Panc1 (cell line): ENCODE data around the gene HOXB3. TPM values are rescaled to one million over a fixed set of nuclear protein-coding genes. Genes with fewer than 3 reads are reported as not detected.

Experiments
- ATAC-seq: fragments of 200-7000 bp; cut with Tn5 transposase; 2 replicates; pipeline ENCODE4 v1.9.1; 2020; ENCODE audit warnings: mild to moderate bottlenecking, moderate library complexity
- BruUV-seq: library from RNA; stranded (reverse); fragments of 400-500 nt; replicated peaks from 2 replicates; lab custom pipeline; 2021; lab: Mats Ljungman, UMichigan
- CTCF ChIA-PET: fragments of 300-600 bp; sonication (Branson Sonifier 250); formaldehyde crosslinking; loops from one replicate; lab custom pipeline; 2022; ENCODE audit warnings: antibody characterized with exemption; lab: Charles Lee
- POLR2A ChIA-PET: fragments of 300-600 bp; sonication (Branson Sonifier 250); formaldehyde crosslinking; loops from one replicate; lab custom pipeline; 2022; ENCODE audit warnings: antibody characterized with exemption; lab: Charles Lee
- DNase-seq: peaks from one replicate; pipeline ENCODE4 v3.0.0-alpha.2; 2010; ENCODE audit warnings: low read depth, low spot score
- H3K27ac ChIP-seq: 2 replicates; pipeline ENCODE4 v1.5.1; 2011; ENCODE audit warnings: mild to moderate bottlenecking, low read length, inconsistent platforms
- H3K27me3 ChIP-seq: fragments of 200-500 bp; sonication (Bioruptor generic); 2 replicates; pipeline ENCODE4 v1.6.0; 2014; ENCODE audit warnings: low read length, inconsistent platforms; ENCODE audit not compliant: control insufficient read depth, insufficient read depth
- H3K36me3 ChIP-seq: fragments of 200-500 bp; sonication (Bioruptor generic); 2 replicates; pipeline ENCODE4 v1.5.1; 2014; ENCODE audit warnings: inconsistent platforms, mild to moderate bottlenecking, low read length, moderate library complexity; ENCODE audit not compliant: control insufficient read depth, insufficient read depth
- H3K4me1 ChIP-seq: 2 replicates; pipeline ENCODE4 v1.5.1; 2011; ENCODE audit warnings: inconsistent platforms, mild to moderate bottlenecking, low read length, moderate library complexity; ENCODE audit not compliant: control insufficient read depth, insufficient read depth
- H3K4me3 ChIP-seq, 2 experiments: 2 replicates each; pipeline ENCODE4 v1.5.1; 2011 to 2012; ENCODE audit warnings: low read depth in 2 of 2, low read length in 2 of 2, mild to moderate bottlenecking in 2 of 2, inconsistent platforms in 1 of 2, moderate library complexity in 1 of 2
- H3K9me3 ChIP-seq: fragments of 200-500 bp; sonication (Bioruptor generic); 2 replicates; pipeline ENCODE4 v1.5.1; 2014; ENCODE audit warnings: low read depth, mild to moderate bottlenecking, inconsistent platforms, low read length, moderate library complexity; ENCODE audit not compliant: control insufficient read depth, insufficient read depth
- POLR2AphosphoS5 ChIP-seq: IDR thresholded peaks from 2 replicates; pipeline ENCODE4 v1.6.1; 2012; ENCODE audit warnings: mild to moderate bottlenecking, low read depth, low read length, moderate library complexity
- SIN3A ChIP-seq: IDR thresholded peaks from 2 replicates; pipeline ENCODE4 v1.6.1; 2012; ENCODE audit warnings: low read depth, mild to moderate bottlenecking, low read length, moderate library complexity, borderline replicate concordance; ENCODE audit not compliant: insufficient read depth
- TCF7L2 ChIP-seq: IDR thresholded peaks from 2 replicates; pipeline ENCODE4 v1.6.1; 2011; ENCODE audit warnings: mild to moderate bottlenecking, low read depth, low read length, inconsistent platforms
- in situ Hi-C: cut with HindIII; loops from 2 replicates; pipeline ENCODE4 v1.10.0; 2016; ENCODE audit warnings: low sequenced_read_pairs, low pct_unique_long_range_greater_than_20kb
- intact Hi-C: fragments of 100-400 bp; cut with micrococcal nuclease; formaldehyde crosslinking; loops from one replicate; pipeline ENCODE4 v1.10.0; 2022; ENCODE audit not compliant: unreplicated experiment
- total RNA-seq: library from RNA; stranded (reverse); gene quantifications from one replicate; pipeline ENCODE4 v1.2.1, GENCODE V29; 2021; ENCODE audit not compliant: unreplicated experiment
- TF ChIP-seq, protein P1 (sequence below): fragments of 450-650 bp; IDR thresholded peaks from 2 replicates; pipeline ENCODE4 v1.5.1; 2017; ENCODE audit warnings: mild to moderate bottlenecking
- TF ChIP-seq, protein P2 (sequence below), 2 experiments: IDR thresholded peaks; 2 replicates each; pipeline ENCODE4 v1.6.1; 2011 to 2012; ENCODE audit warnings: low read depth in 2 of 2, control low read depth in 1 of 2, low read length in 1 of 2, mild to moderate bottlenecking in 1 of 2, moderate library complexity in 1 of 2; ENCODE audit not compliant: insufficient read depth in 1 of 2

The HOXB3 gene
- total RNA-seq, 1 experiment from 2014 or later: 127 TPM

DNA sequence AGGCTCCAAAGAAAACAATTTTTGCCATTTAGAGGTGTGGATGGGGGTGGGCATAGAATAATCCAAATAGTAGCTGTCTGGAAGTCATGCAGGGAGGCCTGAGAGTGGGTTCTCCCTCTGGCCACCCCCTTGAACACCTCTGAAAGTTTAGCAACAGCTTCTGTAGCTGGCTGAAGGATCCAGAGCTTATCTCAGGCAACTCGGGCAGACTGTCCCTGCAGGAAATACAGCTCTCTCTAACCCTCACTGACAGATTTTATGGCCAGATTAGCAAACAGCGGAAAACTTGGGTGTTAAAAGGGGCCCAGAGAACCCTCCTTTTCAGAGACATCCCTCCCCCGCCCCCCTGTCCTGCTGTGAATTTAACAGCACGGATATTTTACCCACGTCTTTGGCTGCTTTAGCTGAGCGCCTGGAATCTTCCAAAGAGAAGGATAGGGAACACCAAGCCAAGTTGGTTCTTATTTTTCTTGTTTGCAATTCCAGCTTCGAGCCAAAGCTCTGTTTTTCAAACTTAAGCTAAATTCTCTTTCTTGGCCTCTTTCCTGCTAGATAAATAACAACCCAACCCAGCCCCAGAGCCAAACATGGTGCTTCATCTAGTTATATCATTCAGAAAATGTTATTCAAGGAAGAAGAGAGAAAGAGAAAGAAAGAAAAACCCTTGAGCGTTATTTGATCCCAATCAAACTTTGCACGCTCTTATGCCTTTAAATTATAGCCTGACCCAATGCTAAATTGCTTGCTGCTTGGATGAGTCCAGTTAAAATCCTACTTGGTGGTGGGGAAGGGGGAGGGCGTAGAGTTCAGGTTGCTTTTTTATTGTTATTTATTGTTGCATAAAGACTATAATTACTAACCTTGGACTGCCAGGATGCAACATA, 42.9 kb downstream of the HOXB3 start:
- Histone ChIP-seq H3K27me3 (no peaks in the 10 kb centered on the region), H3K4me1 (peaks cover 68% of the 10 kb centered on the region), H3K36me3 (peaks cover 29% of the 10 kb centered on the region), H3K27ac (peak overlapping the region; percentile 98), H3K9me3 (no peaks in the 10 kb centered on the region), H3K4me3 (peak overlapping the region; percentile 15 to 43)
- in situ Hi-C loops (no loop called here), intact Hi-C loops (no loop called here)
- CTCF ChIA-PET: interaction anchor here (0.6 to 0.9 kb wide), 6 partner anchors 14 to 287 kb away, joined by 3 to 15 read pairs (median 4); partner anchors contain the start of gene HOXB6
- TF ChIP-seq, protein P1, sequence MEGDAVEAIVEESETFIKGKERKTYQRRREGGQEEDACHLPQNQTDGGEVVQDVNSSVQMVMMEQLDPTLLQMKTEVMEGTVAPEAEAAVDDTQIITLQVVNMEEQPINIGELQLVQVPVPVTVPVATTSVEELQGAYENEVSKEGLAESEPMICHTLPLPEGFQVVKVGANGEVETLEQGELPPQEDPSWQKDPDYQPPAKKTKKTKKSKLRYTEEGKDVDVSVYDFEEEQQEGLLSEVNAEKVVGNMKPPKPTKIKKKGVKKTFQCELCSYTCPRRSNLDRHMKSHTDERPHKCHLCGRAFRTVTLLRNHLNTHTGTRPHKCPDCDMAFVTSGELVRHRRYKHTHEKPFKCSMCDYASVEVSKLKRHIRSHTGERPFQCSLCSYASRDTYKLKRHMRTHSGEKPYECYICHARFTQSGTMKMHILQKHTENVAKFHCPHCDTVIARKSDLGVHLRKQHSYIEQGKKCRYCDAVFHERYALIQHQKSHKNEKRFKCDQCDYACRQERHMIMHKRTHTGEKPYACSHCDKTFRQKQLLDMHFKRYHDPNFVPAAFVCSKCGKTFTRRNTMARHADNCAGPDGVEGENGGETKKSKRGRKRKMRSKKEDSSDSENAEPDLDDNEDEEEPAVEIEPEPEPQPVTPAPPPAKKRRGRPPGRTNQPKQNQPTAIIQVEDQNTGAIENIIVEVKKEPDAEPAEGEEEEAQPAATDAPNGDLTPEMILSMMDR: no peak
- TF ChIP-seq SIN3A: 0 out of 2 replicates have a peak, but pooled peaks have one; percentile 62
- TF ChIP-seq TCF7L2: peak; percentile 76
- peak; percentile 91 for TF ChIP-seq POLR2AphosphoS5
- TF ChIP-seq, protein P2, sequence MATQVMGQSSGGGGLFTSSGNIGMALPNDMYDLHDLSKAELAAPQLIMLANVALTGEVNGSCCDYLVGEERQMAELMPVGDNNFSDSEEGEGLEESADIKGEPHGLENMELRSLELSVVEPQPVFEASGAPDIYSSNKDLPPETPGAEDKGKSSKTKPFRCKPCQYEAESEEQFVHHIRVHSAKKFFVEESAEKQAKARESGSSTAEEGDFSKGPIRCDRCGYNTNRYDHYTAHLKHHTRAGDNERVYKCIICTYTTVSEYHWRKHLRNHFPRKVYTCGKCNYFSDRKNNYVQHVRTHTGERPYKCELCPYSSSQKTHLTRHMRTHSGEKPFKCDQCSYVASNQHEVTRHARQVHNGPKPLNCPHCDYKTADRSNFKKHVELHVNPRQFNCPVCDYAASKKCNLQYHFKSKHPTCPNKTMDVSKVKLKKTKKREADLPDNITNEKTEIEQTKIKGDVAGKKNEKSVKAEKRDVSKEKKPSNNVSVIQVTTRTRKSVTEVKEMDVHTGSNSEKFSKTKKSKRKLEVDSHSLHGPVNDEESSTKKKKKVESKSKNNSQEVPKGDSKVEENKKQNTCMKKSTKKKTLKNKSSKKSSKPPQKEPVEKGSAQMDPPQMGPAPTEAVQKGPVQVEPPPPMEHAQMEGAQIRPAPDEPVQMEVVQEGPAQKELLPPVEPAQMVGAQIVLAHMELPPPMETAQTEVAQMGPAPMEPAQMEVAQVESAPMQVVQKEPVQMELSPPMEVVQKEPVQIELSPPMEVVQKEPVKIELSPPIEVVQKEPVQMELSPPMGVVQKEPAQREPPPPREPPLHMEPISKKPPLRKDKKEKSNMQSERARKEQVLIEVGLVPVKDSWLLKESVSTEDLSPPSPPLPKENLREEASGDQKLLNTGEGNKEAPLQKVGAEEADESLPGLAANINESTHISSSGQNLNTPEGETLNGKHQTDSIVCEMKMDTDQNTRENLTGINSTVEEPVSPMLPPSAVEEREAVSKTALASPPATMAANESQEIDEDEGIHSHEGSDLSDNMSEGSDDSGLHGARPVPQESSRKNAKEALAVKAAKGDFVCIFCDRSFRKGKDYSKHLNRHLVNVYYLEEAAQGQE (IDR thresholded peaks at IDR 0.05; ENCODE audit: insufficient read depth in 1 of 2, low read depth in 2 of 2, low read length in 1 of 2): no peak; a peak in 1 of 4 replicates
- DNase-seq: no peak
- POLR2A ChIA-PET: interaction anchor here (0.5 to 0.6 kb wide), 3 partner anchors 13 to 389 kb away, joined by 3 to 8 read pairs (median 4); no protein-coding TSS in a partner anchor
- BruUV-seq: no TSS peak
- peak; percentile 38 for ATAC-seq

DNA sequence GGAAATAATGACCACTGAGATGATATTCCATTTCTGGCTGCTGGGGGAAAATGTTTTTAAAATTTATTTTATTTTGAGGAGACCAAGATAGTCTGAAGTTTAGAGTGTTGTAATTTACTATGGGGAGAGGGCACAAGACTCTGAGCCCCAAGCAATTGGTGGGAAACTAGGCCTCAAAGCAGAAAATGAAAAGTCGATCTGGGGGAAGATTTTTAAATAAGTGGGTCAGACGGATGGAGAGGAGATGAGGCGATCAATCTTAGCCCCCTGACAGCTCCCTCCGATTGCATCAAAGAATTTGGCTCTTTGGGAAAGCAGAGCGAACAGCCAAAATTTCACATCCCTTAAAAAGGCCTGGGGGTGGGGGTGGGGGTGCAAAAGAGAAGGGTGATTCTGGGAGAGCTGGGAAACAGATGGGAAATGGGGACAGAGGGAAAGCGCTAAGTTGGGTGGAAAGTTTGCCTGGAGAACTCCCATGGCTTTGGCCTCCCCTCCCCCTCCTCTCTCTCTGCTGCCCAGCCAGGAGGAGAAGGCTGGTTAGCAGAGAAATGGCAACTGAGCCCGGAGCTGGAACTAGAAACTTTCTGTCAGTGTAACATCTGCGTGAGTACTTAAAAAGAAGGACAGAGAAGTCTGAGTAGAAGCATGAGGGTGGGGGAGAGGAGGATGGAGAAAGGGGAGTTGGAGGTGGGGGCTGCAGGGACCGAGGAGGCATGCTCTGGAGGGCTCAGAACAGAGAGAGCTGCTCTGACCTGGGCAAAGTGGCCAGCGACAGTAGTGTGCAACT, 43.7 kb downstream of the HOXB3 start:
- intact Hi-C loops: no loop called here

More for the DNA sequence above, 43.7 kb downstream of the HOXB3 start:
- DNase-seq: no peak
- H3K4me1 ChIP-seq: peaks cover 60% of the 10 kb centered on the region
- ChIA-PET CTCF (interaction anchor here (0.6 to 0.9 kb wide), 5 partner anchors 15 to 287 kb away, joined by 3 to 5 read pairs (median 4); partner anchors contain the start of gene HOXB6), POLR2A (interaction anchor here (0.6 kb wide), 2 partner anchors 12 to 67 kb away, joined by 3 to 4 read pairs; no protein-coding TSS in a partner anchor)
- H3K36me3 ChIP-seq: peaks cover 26% of the 10 kb centered on the region
- TF ChIP-seq SIN3A: 0 out of 2 replicates have a peak, but pooled peaks have one; percentile 72
- TF ChIP-seq, protein P2 (IDR thresholded peaks at IDR 0.05; ENCODE audit: insufficient read depth in 1 of 2, low read depth in 2 of 2, low read length in 1 of 2): no peak; a peak in 2 of 4 replicates
- no peak for TF ChIP-seq POLR2AphosphoS5
- TF ChIP-seq, protein P1: no peak
- no peak; the same call in 1 of the 2 replicates for TF ChIP-seq TCF7L2
- peak overlapping the region; percentile 98 for H3K27ac ChIP-seq
- H3K9me3 ChIP-seq: no peaks in the 10 kb centered on the region
- peak; percentile 47 for ATAC-seq
- H3K27me3 ChIP-seq: no peaks in the 10 kb centered on the region
- peak overlapping the region; percentile 15 to 43 for H3K4me3 ChIP-seq
- in situ Hi-C loops: no loop called here
- BruUV-seq: no TSS peak
